ENCODE data around the gene DEFB132. TPM values are rescaled to one million over a fixed set of nuclear protein-coding genes. Genes with fewer than 3 reads are reported as not detected.

Gene DEFB132
- total and polyA plus RNA-seq, 2 of the 13 experiments (the other 11 are each of a cell fraction or from before 2014, with no cell fraction given) = not detected

DNA sequence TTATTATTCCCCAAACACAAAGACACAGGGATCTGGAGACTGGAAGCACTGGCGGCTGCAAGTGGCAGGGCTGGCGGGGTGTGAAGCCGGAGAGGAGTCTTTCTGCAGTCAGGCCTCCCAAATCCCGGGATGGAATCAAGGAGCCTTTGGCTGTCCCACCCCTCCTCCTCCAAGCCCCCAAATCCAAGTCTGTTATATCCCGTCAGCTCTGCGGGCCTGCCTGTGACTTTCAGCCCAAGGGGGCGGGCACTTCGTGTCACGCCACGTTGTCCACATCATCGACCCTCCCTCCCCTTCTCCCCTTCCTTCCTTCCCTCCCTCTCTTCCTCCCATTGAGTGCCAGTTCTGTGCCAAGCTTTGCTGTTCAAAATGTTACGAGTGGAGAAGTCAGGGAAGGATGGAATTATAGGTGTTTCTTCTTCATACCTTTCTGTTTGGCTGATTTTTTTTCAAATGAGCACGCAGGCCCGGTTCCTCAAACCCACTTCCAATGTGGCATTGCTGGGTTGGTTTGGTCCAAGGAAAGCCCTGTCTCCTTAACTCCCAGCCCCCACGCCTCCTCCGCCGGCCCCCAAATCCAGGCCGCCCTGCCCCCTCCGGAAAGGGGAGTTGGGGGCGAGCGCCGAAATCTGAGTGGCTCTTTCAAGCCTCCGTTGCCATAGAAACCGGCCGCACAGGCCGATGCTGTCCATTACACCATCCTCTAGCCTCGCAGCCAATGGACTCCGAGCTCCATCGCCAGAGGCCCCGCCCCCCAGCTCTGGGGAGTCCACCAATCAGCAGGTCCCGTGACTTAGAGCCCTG is 52.5 kb downstream of the DEFB132 start (continued):
- TF ChIP-seq, protein P1, sequence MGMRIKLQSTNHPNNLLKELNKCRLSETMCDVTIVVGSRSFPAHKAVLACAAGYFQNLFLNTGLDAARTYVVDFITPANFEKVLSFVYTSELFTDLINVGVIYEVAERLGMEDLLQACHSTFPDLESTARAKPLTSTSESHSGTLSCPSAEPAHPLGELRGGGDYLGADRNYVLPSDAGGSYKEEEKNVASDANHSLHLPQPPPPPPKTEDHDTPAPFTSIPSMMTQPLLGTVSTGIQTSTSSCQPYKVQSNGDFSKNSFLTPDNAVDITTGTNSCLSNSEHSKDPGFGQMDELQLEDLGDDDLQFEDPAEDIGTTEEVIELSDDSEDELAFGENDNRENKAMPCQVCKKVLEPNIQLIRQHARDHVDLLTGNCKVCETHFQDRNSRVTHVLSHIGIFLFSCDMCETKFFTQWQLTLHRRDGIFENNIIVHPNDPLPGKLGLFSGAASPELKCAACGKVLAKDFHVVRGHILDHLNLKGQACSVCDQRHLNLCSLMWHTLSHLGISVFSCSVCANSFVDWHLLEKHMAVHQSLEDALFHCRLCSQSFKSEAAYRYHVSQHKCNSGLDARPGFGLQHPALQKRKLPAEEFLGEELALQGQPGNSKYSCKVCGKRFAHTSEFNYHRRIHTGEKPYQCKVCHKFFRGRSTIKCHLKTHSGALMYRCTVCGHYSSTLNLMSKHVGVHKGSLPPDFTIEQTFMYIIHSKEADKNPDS (CRISPR knock-in tag; IDR thresholded peaks at IDR 0.05) = no peak
- TF ChIP-seq, protein P2, sequence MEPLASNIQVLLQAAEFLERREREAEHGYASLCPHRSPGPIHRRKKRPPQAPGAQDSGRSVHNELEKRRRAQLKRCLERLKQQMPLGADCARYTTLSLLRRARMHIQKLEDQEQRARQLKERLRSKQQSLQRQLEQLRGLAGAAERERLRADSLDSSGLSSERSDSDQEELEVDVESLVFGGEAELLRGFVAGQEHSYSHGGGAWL (CRISPR knock-in tag; IDR thresholded peaks at IDR 0.05) = peak; percentile 84
- TF ChIP-seq CEBPG (CRISPR knock-in tag; IDR thresholded peaks at IDR 0.05) (peak; percentile 8; the same call in 1 of the 2 replicates), ZNF44 (CRISPR knock-in tag; IDR thresholded peaks at IDR 0.05) (no peak; the same call in 1 of the 2 replicates), ZNF12 (CRISPR knock-in tag; IDR thresholded peaks at IDR 0.05) (no peak), TSC22D2 (CRISPR knock-in tag; IDR thresholded peaks at IDR 0.05; ENCODE audit: borderline replicate concordance) (no peak), ZNF143 (CRISPR knock-in tag; IDR thresholded peaks at IDR 0.05) (no peak), REL (CRISPR knock-in tag; conservative IDR thresholded peaks at IDR 0.05) (no peak), ZNF713 (CRISPR knock-in tag; IDR thresholded peaks at IDR 0.05) (no peak), ZKSCAN5 (CRISPR knock-in tag; IDR thresholded peaks at IDR 0.05) (no peak), ZNF441 (CRISPR knock-in tag; IDR thresholded peaks at IDR 0.05; ENCODE audit: borderline replicate concordance) (0 out of 2 replicates have a peak, but pooled peaks have one; percentile 49), ELF3 (CRISPR knock-in tag; IDR thresholded peaks at IDR 0.05) (peak; percentile 63), MIXL1 (CRISPR knock-in tag; IDR thresholded peaks at IDR 0.05) (0 out of 2 replicates have a peak, but pooled peaks have one; percentile 2), JUN (CRISPR knock-in tag; IDR thresholded peaks at IDR 0.05) (no peak), KLF16 (CRISPR knock-in tag; IDR thresholded peaks at IDR 0.05) (peak in 1 of 2 experiments; percentile 35; a peak in 2 of 4 replicates)
- TF ChIP-seq, protein P3, sequence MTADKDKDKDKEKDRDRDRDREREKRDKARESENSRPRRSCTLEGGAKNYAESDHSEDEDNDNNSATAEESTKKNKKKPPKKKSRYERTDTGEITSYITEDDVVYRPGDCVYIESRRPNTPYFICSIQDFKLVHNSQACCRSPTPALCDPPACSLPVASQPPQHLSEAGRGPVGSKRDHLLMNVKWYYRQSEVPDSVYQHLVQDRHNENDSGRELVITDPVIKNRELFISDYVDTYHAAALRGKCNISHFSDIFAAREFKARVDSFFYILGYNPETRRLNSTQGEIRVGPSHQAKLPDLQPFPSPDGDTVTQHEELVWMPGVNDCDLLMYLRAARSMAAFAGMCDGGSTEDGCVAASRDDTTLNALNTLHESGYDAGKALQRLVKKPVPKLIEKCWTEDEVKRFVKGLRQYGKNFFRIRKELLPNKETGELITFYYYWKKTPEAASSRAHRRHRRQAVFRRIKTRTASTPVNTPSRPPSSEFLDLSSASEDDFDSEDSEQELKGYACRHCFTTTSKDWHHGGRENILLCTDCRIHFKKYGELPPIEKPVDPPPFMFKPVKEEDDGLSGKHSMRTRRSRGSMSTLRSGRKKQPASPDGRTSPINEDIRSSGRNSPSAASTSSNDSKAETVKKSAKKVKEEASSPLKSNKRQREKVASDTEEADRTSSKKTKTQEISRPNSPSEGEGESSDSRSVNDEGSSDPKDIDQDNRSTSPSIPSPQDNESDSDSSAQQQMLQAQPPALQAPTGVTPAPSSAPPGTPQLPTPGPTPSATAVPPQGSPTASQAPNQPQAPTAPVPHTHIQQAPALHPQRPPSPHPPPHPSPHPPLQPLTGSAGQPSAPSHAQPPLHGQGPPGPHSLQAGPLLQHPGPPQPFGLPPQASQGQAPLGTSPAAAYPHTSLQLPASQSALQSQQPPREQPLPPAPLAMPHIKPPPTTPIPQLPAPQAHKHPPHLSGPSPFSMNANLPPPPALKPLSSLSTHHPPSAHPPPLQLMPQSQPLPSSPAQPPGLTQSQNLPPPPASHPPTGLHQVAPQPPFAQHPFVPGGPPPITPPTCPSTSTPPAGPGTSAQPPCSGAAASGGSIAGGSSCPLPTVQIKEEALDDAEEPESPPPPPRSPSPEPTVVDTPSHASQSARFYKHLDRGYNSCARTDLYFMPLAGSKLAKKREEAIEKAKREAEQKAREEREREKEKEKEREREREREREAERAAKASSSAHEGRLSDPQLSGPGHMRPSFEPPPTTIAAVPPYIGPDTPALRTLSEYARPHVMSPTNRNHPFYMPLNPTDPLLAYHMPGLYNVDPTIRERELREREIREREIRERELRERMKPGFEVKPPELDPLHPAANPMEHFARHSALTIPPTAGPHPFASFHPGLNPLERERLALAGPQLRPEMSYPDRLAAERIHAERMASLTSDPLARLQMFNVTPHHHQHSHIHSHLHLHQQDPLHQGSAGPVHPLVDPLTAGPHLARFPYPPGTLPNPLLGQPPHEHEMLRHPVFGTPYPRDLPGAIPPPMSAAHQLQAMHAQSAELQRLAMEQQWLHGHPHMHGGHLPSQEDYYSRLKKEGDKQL (CRISPR knock-in tag; IDR thresholded peaks at IDR 0.05; ENCODE audit: low read depth) = no peak
- TF ChIP-seq, protein P4, sequence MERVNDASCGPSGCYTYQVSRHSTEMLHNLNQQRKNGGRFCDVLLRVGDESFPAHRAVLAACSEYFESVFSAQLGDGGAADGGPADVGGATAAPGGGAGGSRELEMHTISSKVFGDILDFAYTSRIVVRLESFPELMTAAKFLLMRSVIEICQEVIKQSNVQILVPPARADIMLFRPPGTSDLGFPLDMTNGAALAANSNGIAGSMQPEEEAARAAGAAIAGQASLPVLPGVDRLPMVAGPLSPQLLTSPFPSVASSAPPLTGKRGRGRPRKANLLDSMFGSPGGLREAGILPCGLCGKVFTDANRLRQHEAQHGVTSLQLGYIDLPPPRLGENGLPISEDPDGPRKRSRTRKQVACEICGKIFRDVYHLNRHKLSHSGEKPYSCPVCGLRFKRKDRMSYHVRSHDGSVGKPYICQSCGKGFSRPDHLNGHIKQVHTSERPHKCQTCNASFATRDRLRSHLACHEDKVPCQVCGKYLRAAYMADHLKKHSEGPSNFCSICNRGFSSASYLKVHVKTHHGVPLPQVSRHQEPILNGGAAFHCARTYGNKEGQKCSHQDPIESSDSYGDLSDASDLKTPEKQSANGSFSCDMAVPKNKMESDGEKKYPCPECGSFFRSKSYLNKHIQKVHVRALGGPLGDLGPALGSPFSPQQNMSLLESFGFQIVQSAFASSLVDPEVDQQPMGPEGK (CRISPR knock-in tag; IDR thresholded peaks at IDR 0.05) = peak; percentile 57
- TF ChIP-seq, protein P5, sequence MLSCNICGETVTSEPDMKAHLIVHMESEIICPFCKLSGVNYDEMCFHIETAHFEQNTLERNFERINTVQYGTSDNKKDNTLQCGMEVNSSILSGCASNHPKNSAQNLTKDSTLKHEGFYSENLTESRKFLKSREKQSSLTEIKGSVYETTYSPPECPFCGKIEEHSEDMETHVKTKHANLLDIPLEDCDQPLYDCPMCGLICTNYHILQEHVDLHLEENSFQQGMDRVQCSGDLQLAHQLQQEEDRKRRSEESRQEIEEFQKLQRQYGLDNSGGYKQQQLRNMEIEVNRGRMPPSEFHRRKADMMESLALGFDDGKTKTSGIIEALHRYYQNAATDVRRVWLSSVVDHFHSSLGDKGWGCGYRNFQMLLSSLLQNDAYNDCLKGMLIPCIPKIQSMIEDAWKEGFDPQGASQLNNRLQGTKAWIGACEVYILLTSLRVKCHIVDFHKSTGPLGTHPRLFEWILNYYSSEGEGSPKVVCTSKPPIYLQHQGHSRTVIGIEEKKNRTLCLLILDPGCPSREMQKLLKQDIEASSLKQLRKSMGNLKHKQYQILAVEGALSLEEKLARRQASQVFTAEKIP (CRISPR knock-in tag; IDR thresholded peaks at IDR 0.05; ENCODE audit: borderline replicate concordance) = no peak

Measured in HepG2 (cell line).